Renal pelvis (tissue), 4 donors: ENCODE data around the gene APBB1IP. TPM values are rescaled to one million over a fixed set of nuclear protein-coding genes. Genes with fewer than 3 reads are reported as not detected.
"Not testable (repeated sequence)": the region's sequence is repeated elsewhere in the genome, so short reads cannot be mapped to it uniquely, and the experiment has no call there.

ENCODE experiments used
- DNase-seq: peaks from one replicate; pipeline ENCODE4 v3.0.0-alpha.2; 2013
- polyA plus RNA-seq, 3 donors: library from polyadenylated mRNA; unstranded; fragments of 120-200 nt; gene quantifications; one replicate each; pipeline ENCODE4 v1.2.1, GENCODE V29; 2013; ENCODE audit not compliant: insufficient read length in 3 of 3

The APBB1IP gene
- polyA plus RNA-seq, 3 donors = 0.86 to 1.8 (median 1.3) TPM

GRCh38 chr10:26555719-26556368, 117.7 kb downstream of the APBB1IP start:
- DNase-seq = no peak

DNA sequence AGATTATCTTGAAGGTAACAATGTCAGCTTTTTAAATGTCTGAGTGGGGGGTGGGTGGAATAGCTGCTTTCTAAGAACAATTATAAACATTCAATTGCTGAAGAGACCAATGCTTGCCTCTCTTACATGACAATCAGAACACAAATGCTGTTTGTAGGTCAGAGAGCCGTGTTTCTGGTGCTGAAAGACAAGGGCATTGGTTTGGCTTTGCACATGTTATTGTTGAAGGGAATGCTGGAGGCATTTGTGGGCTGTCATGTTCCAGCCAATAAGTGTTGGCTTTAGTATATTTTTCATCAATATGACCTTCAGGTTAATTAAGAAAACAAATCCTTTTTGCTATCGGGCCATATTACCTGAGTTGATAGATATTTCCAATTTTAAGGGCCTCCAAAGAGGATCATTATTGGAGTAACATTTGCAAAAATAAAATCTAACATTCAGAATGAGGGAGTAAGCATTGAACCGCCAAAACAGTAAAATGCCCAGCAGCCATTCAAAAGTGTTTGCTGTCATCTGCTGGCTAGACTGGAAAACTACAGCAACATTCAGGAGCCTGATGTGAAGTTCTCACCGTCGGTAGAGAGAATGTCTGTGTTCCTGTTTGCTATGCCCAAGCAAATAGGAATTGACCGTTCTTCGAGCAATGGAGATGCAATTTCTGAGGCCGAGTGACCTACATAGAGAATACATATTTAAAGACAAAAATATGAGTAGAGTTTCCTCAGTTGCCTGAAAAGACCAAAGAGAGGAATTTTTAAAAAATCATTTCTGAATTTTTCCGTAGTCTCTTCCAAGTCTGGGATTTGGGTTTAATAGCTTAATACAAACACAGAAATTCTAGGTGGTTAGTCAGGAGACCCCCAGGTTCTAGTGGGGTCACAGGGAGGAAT, 118.9 kb downstream of the APBB1IP start:
- DNase-seq = peak; percentile 40

DNA sequence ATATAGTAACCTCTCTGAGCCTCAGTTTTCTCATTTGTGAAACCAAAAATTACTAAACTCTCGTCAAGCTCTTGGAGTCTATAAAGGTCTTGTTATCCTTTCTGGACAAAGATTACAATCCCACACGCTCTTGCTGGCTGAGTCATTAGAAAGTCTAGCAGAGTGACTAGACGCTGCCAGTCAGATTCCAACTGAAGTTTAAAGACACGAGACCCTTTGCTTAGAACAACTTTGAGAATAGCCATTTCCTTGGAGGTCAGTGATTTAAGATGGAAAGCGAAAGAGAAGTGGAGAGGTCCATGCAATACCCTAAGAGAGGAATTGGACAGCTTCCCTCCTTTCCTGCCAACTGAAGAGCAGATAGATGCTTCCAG, 119.5 kb downstream of the APBB1IP start:
- no peak for DNase-seq

GRCh38 chr10:26566525-26567350, 128.6 kb downstream of the APBB1IP start:
- DNase-seq = no peak

DNA sequence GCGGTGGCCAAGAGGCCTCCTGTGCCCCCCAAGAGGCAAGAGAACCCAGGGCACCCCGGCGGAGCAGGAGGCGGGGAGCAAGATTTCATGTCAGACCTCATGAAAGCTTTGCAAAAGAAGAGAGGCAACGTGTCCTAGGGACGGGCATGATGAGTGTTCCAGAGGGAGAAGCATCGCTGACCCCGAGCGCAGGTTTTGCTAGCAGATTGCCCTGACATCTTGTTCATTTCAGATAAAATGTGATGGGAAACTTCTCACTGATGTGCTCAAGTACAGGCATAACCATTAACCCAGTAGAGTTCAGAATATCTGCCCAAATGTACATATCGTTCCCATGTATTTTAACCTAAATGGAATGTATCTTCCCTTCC, 129.2 kb downstream of the APBB1IP start:
- DNase-seq = no peak

- DNase-seq = no peak
Measured at GRCh38 chr10:26571655-26572054, 133.5 kb downstream of the APBB1IP start.

GRCh38 chr10:26573674-26574073, 135.5 kb downstream of the APBB1IP start:
- no peak for DNase-seq

- no peak for DNase-seq
Measured at GRCh38 chr10:26574783-26575182, 136.6 kb downstream of the APBB1IP start.

- DNase-seq = not testable (repeated sequence)
Measured at GRCh38 chr10:26578371-26578770, 140.2 kb downstream of the APBB1IP start.

GRCh38 chr10:26579256-26580063, 141.3 kb downstream of the APBB1IP start:
- DNase-seq = no peak

DNA sequence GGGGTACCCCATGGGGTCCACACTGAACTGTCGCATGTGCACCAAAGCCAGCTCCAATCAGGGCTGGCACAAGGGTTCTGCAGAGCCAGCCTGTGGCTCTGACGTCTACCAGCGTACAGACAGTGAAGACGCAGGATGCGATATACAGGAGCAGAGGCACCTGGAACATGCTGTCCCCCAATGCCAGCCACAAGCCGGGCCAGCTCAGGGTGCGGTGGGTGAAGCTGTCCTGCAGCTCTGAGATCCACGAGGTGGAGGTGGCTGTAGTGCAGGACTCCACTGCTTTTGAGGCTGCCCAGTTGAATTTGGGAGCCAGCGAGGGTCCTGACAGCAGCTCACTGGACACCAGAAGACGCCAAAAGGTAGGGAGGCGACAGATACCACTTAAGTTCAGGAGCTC, 148.1 kb downstream of the APBB1IP start:
- no peak for DNase-seq

DNA sequence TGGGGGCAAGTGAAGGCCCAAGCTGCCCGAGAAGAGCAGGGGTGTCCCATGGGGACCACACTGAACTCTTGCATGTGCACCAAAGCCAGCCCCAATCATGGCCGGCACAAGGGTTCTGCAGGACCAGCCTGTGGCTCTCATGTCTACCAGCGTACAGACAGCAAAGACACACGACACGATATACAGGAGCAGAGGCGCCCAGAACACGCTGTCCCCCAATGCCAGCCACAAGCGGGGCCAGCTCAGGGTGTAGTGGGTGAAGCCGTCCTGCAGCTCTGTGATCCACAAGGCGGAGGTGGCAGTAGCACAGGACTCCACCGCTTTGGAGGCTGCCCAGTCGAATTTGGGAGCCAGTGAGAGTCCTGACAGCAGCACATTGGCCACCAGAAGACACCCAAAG, 150.5 kb downstream of the APBB1IP start:
- no peak for DNase-seq

- not testable (repeated sequence) for DNase-seq
Measured at GRCh38 chr10:26589813-26590212, 151.7 kb downstream of the APBB1IP start.

- no peak for DNase-seq
Measured at GRCh38 chr10:26593896-26594295, 155.8 kb downstream of the APBB1IP start.

GRCh38 chr10:26603283-26603682, 165.1 kb downstream of the APBB1IP start:
- DNase-seq = not testable (repeated sequence)

DNA sequence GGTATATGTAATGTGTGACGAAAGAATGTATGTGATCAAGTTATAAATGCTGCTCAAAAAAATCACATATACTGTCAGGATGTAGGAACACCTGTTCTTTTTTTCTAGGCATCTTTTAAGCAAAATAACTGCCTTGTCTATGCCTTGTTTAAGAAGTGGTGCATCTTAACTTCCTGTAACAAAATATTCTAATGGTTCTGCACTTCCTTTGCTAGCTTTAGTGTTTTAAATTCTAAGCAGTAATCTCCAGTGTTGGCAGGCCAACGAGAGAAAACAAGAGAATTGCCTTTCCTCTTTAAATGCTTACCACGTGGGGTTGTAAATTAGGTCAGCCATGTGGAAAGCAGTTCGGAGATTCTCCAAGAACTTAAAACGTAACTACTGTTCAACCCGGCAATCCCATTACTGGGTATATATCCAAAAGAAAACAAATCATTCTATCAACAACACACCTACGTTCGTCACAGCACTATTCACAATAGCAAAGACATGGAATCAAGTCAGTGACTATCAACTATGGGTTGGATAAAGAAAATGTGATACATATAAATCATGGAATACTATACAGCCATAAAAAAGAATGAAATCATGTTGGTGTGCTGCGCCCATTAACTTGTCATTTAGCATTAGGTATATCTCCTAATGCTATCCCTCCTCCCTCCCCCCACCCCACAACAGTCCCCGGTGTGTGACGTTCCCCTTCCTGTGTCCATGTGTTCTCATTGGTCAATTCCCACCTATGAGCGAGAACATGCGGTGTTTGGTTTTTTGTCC, 166.4 kb downstream of the APBB1IP start:
- DNase-seq = not testable (repeated sequence)

- not testable (repeated sequence) for DNase-seq
Measured at GRCh38 chr10:26606389-26606877, 168.3 kb downstream of the APBB1IP start.

DNA sequence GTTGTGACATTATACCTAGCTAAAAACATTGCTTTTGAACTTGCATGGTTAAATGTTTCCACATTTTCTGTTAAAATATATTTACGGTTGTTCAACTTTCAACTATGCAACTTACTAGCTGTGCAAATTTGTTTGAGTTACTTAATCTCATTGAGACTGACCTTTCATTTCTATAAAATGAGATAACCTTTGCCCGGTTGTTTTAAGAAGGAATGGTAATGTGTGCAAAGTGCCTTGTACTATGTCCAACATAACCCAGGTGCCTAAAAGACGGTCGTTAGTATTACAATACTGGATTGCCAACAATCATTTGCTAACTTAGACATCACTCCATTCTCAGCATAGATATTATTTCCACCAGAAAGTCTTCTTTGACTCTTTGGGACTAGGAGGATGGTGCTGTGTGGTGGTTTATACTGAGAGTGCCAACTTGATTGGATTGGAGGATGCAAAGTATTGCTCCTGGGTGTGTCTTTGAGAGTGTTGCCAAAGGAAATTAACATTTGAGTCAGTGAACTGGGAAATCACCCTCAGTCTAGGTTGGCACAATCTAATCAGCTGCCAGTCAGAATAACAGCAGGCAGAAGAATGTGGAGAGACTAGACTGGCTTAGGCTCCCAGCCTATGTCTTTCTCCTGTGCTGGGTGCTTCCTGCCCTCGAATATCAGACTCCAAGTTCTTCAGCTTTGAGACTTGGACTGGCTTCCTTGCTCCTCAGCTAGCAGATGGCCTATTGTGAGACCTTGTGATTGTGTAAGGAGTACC, 174.2 kb downstream of the APBB1IP start:
- DNase-seq = no peak
